Aorta (tissue), 5 donors: Measurements from ENCODE around the gene KRTAP13-1. TPM values are rescaled to one million over a fixed set of nuclear protein-coding genes. Genes with fewer than 3 reads are reported as not detected.

Source experiments
- ATAC-seq: fragments of 200-7000 bp; cut with Tn5 transposase; one replicate; pipeline ENCODE4 v1.9.1; 2022; ENCODE audit warnings: moderate library complexity; ENCODE audit not compliant: low FRiP score
- DNase-seq, 2 donors: peaks; one replicate each; pipeline ENCODE4 v3.0.0-alpha.2; 2020
- H3K27ac ChIP-seq, 2 donors: one replicate each; pipeline ENCODE4 v1.5.1; 2013; ENCODE audit warnings: low read length in 2 of 2, mild to moderate bottlenecking in 2 of 2, moderate library complexity in 2 of 2, control low read depth in 1 of 2, inconsistent platforms in 1 of 2, low read depth in 1 of 2
- H3K27me3 ChIP-seq, 2 donors: one replicate each; pipeline ENCODE4 v1.6.1; 2013; ENCODE audit warnings: control low read depth in 1 of 2, low read length in 1 of 2, mild to moderate bottlenecking in 1 of 2, moderate library complexity in 1 of 2; ENCODE audit not compliant: insufficient read depth in 2 of 2, control insufficient read depth in 1 of 2
- H3K36me3 ChIP-seq, 2 donors: one replicate each; pipeline ENCODE4 v1.6.1; 2013; ENCODE audit warnings: control low read depth in 1 of 2, low read length in 1 of 2, mild to moderate bottlenecking in 1 of 2; ENCODE audit not compliant: insufficient read depth in 2 of 2, control insufficient read depth in 1 of 2
- H3K4me1 ChIP-seq, 2 donors: one replicate each; pipeline ENCODE4 v1.6.1; 2013; ENCODE audit warnings: low read length in 2 of 2, control low read depth in 1 of 2, mild to moderate bottlenecking in 1 of 2, moderate library complexity in 1 of 2; ENCODE audit not compliant: insufficient read depth in 2 of 2, control insufficient read depth in 1 of 2
- H3K4me3 ChIP-seq, 2 donors: one replicate each; pipeline ENCODE4 v1.5.1; 2013; ENCODE audit warnings: low read length in 2 of 2, control low read depth in 1 of 2, mild to moderate bottlenecking in 1 of 2
- H3K9me3 ChIP-seq: one replicate; pipeline ENCODE4 v1.6.1; 2013; ENCODE audit warnings: mild to moderate bottlenecking, low read length; ENCODE audit not compliant: control insufficient read depth
- WGBS, 2 donors: extraction: QIAGEN DNeasy Blood & Tissue Kit; methylation state at CpG; one replicate each; pipeline ENCODE4 v1.1.7; 2013; 5-methylcytosine and 5-hydroxymethylcytosine counted together
- intact Hi-C, 2 donors: fragments of 100-400 bp; cut with DNase I; formaldehyde crosslinking; loops; one replicate each; pipeline versions ENCODE4 v1.14.2 to v1.15.0; 2022
- long read RNA-seq, 2 donors: library from polyadenylated mRNA; unstranded; transcript quantifications; one replicate each; pipeline ENCODE4 v2.0.0, GENCODE V29; 2020 to 2021
- polyA plus RNA-seq, 2 donors: library from polyadenylated mRNA; stranded (reverse); fragments of 200-250 nt; gene quantifications; one replicate each; pipeline ENCODE4 v1.2.3, GENCODE V29; 2013
- total RNA-seq, 2 donors: library from RNA; stranded (reverse); fragmentation: NEBNext Ultra II Directional; extraction: Animal tissue kit (Norgen Biotek cat#: 25700); gene quantifications; one replicate each; pipeline ENCODE4 v1.2.1, GENCODE V29; 2021
- donor health status: healthy with polysubstance abuse.
- donor health status: Bipolar disorder and iron deficiency.
- donor health status: DM: no; HTN: no; CAD: no.
- donor health status: DM: no; HTN: no; CAD: no.
- donor health status: DM: yes; HTN: yes; CAD: no.

Gene KRTAP13-1, protein sequence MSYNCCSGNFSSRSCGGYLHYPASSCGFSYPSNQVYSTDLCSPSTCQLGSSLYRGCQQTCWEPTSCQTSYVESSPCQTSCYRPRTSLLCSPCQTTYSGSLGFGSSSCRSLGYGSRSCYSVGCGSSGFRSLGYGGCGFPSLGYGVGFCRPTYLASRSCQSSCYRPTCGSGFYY
- total RNA-seq: not detected
- polyA plus RNA-seq: not detected
- long read RNA-seq, donor 1: 0 reads
- long read RNA-seq, donor 2: 0 reads

DNA sequence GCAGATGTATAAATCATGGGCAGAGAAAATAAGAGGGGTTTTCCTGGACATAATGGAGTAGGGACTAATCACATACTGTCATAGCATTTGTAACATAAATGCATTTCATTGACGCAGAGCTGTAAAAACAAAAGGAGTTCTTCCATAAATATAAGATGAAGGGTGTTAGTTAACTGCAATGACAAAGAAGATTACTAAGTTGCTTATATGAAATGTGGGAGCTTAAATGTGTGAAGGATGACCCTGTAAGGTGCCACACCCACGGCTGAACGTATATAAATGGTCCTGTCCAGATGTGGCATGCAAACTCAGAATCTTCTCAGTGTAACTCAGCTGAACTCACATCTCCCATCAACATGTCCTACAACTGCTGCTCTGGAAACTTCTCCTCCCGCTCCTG is at the start of gene KRTAP13-1:
TSS of gene KRTAP13-1 (plus strand) at position 301 of the 400 bp plus-strand sequence. CDS start at position 357, 56 bp downstream.
- ATAC-seq (no peak), DNase-seq (no peak)
- H3K4me3 ChIP-seq: no peak within 1 kb of the TSS
- no peaks in the 10 kb centered on the region for H3K27me3 ChIP-seq
- H3K9me3 ChIP-seq: peaks cover under 1% of the 10 kb centered on the region
- H3K36me3 ChIP-seq: no peaks in the 10 kb centered on the region
- H3K4me1 ChIP-seq: no peaks in the 10 kb centered on the region
- intact Hi-C loops: no loop called here
- 67 to 75% methylated on average over 4 of the region's 4 CpGs for WGBS, 2 donors
- no peak within 1 kb of the TSS for H3K27ac ChIP-seq

DNA sequence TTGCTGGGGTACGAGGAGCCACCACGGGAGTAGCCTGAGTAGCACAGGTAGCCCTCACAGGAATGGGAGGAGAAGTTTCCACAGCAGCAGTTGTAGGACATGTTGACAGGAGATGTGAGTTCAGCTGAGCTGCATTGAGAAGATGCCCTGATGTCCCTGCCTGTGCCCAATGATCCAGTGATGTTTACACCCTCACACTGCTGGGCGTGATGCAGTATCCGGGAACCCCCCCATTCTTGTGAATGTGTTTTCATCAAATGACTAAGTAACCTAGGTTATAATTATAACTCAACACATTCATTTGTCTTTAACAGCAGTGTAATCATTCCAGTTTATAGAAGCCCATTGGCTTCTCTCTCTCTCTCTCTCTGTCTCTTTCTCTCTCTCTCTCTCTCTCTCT is 47.3 kb upstream of the KRTAP13-1 start, which contains the start of gene KRTAP23-1:
TSS of gene KRTAP23-1 (minus strand) at position 101 of the 400 bp plus-strand sequence. CDS start at position 101, 0 bp downstream.
- H3K4me3 ChIP-seq: no peak within 1 kb of the TSS
- 91 to 93% methylated on average over 4 of the region's 4 CpGs for WGBS, 2 donors
- H3K9me3 ChIP-seq: no peaks in the 10 kb centered on the region
- H3K4me1 ChIP-seq: no peaks in the 10 kb centered on the region
- H3K36me3 ChIP-seq: no peaks in the 10 kb centered on the region
- H3K27ac ChIP-seq: no peak within 1 kb of the TSS
- DNase-seq (no peak), ATAC-seq (no peak)
- intact Hi-C loops: no loop called here
- no peaks in the 10 kb centered on the region for H3K27me3 ChIP-seq

DNA sequence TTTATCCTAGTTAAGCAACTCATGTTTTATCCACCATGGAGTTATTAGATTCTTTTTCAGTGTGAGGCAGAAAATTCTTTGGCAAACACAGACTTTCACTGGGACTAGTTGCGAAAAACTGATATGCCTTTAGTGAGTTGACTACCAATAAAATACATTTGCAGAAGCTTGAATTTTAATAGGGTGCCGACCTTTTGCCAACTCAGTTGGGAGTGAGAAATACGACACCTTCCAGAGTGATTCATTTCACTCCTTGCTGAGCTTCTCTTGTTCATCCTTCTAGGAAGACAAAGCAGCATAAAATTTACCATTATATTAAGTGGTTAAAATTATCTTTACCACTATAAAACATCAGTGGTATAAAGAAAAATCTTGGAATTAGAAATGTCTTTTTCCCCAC is 46.3 kb upstream of the KRTAP13-1 start:
- Histone ChIP-seq H3K27me3 (no peaks in the 10 kb centered on the region), H3K36me3 (no peaks in the 10 kb centered on the region), H3K9me3 (no peaks in the 10 kb centered on the region), H3K4me3 (no peak overlapping the region), H3K4me1 (no peaks in the 10 kb centered on the region), H3K27ac (no peak overlapping the region)
- no peak for ATAC-seq
- 67 to 72% methylated on average over 3 of the region's 3 CpGs for whole genome bisulfite sequencing, 2 donors
- intact Hi-C loops: no loop called here
- no peak for DNase-seq

DNA sequence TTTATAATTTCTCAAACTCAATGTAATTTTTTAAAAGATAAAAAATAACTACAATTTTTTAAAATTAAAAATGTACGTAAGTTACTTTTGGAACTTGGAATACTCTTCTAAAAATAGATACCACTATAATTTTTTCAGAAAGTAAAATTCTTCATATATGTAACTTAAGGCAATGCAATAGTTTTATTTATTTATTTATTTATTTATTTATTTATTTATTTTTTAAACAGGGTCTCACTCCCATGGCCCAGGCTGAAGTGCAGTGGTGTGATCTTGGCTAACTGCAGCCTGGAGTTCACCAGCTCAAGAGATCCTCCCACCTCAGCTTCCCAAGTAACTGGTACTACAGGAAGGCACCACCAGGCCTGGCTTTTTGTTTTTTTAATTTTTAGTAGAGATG is 44.3 kb upstream of the KRTAP13-1 start:
- 91% methylated on average over 1 of the region's 1 CpG for WGBS, 2 donors
- Histone ChIP-seq H3K27ac (no peak overlapping the region), H3K4me1 (no peaks in the 10 kb centered on the region), H3K27me3 (no peaks in the 10 kb centered on the region), H3K9me3 (no peaks in the 10 kb centered on the region), H3K4me3 (no peak overlapping the region), H3K36me3 (no peaks in the 10 kb centered on the region)
- no peak for DNase-seq
- intact Hi-C loops: no loop called here
- no peak for ATAC-seq

DNA sequence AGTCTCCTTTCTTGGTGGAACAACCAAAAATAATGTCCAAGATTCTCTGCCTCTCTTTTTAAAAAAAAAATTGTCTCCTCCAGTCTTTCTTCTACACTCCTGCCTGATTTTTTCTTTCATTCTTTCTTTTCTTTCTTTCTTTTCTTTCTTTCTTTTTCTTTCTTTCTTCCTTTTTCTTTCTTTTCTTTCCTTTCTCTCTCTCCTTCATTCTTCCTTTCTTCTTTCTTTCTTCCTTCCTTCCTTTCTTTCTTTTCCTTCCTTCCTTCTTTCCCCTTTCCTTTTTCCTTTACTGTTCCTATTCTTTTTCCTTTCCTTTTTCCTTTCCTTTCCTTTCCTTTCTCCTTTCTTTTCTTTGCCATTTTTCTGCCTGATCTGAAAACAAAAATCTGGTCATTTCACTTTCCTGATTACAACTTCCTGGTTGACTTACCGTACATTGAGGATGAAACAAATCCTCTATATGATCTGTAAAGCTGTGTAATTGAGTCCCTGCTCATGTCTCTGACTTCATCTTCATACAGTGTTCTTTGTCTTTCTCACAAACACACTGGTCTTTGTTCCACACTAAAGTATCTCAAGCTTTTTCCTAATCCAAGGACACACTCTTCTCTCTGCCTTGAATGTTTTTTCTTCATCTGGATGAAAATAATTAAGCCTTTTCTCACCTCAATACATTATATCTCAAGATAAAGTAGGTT is 41.4 kb upstream of the KRTAP13-1 start:
- no peaks in the 10 kb centered on the region for H3K4me1 ChIP-seq
- intact Hi-C loops: no loop called here
- no peak overlapping the region for H3K4me3 ChIP-seq
- no peaks in the 10 kb centered on the region for H3K36me3 ChIP-seq
- no peak overlapping the region for H3K27ac ChIP-seq
- no peaks in the 10 kb centered on the region for H3K27me3 ChIP-seq
- WGBS, 2 donors: 90 to 92% methylated on average over 1 of the region's 1 CpG
- no peaks in the 10 kb centered on the region for H3K9me3 ChIP-seq
- no peak for DNase-seq
- no peak for ATAC-seq

DNA sequence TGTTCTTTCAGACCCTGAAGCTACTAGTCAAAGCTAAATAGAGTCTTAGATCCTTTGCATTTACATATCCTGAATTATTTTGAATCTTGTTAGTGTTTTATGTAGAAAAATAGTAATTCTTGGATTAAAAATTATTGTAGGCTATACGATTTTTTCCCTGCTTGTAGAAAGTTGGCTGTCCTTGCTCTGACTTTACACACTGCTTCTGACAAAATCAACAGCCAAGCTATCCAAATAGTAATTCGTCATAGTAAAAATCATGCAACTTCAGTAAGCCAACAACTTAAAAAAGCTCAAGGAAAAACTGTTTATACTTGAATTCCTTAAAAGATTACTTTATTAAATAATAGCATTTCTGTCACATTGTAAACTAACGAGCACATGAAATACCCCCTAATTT is 39.9 kb upstream of the KRTAP13-1 start:
- Histone ChIP-seq H3K36me3 (no peaks in the 10 kb centered on the region), H3K27ac (no peak overlapping the region), H3K9me3 (no peaks in the 10 kb centered on the region), H3K4me3 (no peak overlapping the region), H3K27me3 (no peaks in the 10 kb centered on the region), H3K4me1 (no peaks in the 10 kb centered on the region)
- intact Hi-C loops: no loop called here
- ATAC-seq (no peak), DNase-seq (no peak)
- 3 to 7% methylated on average over 3 of the region's 3 CpGs for WGBS, 2 donors

DNA sequence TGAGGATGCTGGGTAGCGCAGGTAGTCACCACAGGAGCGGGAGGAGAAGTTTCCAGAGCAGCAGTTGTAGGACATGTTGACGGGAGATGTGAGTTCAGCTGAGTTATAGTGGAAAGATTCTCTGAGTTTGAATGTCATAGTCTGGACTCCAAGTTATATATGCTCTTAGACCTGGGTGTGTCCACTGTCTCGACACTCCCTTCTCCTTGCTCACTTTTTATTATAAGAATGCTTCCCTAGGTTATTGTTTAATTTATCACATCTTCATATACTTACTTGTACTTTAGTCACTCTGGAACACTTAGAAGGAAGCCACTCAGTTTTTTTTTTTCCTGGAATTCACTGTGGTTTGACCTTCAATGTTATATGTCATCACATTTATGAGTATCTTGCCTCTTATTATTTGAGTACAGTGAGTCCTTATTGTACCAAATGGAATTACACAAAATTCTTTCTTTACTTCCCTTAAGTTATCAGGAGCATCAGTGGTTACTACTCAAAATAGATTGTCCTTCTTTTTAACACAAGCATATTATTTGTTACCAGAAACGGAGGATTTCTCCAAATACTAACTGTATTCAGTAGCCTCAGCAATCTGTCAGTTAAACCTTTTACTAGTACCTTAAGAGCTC is 23.6 kb upstream of the KRTAP13-1 start, which contains the start of gene KRTAP13-2:
TSS of gene KRTAP13-2 (minus strand) at position 133 of the 632 bp plus-strand sequence. CDS start at position 75, 58 bp downstream.
- no peaks in the 10 kb centered on the region for H3K27me3 ChIP-seq
- no peak within 1 kb of the TSS for H3K27ac ChIP-seq
- 89 to 90% methylated on average over 5 of the region's 5 CpGs for WGBS, 2 donors
- no peak for DNase-seq
- ATAC-seq: no peak
- H3K36me3 ChIP-seq: no peaks in the 10 kb centered on the region
- intact Hi-C loops: no loop called here
- H3K4me3 ChIP-seq: no peak within 1 kb of the TSS
- no peaks in the 10 kb centered on the region for H3K4me1 ChIP-seq
- H3K9me3 ChIP-seq: no peaks in the 10 kb centered on the region

DNA sequence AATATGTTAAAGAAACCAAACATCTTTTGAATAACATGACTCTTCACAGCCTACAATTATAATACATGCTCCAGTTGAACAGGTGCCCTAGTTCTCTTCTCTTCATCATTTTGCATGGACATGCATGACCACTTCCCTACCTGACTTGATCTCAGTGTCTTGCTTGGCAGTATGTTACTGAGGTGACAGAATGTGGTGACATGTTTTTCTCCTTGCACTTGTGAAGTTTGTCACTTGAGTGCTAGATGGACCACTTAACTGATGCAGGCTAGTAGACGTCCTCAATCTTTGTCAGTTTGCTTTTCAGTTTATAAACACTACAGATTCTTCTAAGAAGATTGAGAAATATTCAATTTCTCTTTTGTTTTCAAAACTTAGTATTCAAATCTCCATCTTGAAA is 13.6 kb upstream of the KRTAP13-1 start:
- 57% methylated on average over 1 of the region's 1 CpG for WGBS, 2 donors
- Histone ChIP-seq H3K9me3 (no peaks in the 10 kb centered on the region), H3K27ac (no peak overlapping the region), H3K36me3 (no peaks in the 10 kb centered on the region), H3K4me1 (no peaks in the 10 kb centered on the region), H3K27me3 (no peaks in the 10 kb centered on the region), H3K4me3 (no peak overlapping the region)
- DNase-seq (no peak), ATAC-seq (no peak)
- intact Hi-C loops: no loop called here
